HG03095 (cell line): ENCODE data around the gene SLC4A8.
A peak's percentile ranks its signal among the peaks of the same experiment; 100 is the strongest.

Experiments
- ATAC-seq: cut with Tn5 transposase; IDR thresholded peaks from one replicate; pipeline ENCODE4 v1.9.1; 2021; ENCODE audit warnings: moderate library complexity; ENCODE audit not compliant: unreplicated experiment

Gene SLC4A8

GRCh38 chr12:51395283-51396230 is 29.1 kb upstream of the SLC4A8 start:
- ATAC-seq, result peak; percentile 38

DNA sequence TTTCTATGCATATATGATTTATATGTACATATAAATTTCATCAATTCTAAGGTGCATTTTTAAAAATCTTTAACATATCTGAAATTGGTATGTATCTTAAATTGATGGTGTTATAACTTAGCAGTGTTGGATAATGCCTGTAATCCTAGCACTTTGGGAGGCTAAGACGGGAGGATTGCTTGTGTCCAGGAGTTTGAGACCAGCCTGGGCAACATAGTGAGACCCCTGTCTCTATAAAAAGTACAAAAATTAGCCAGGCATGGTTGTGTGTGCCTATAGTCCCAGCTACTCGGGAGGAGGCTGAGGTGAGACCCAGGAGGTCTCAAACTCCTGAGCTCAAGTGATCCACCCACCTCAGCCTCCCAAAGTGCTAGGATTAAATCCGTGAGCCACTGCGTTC is 27.0 kb upstream of the SLC4A8 start:
- no peak for ATAC-seq

DNA sequence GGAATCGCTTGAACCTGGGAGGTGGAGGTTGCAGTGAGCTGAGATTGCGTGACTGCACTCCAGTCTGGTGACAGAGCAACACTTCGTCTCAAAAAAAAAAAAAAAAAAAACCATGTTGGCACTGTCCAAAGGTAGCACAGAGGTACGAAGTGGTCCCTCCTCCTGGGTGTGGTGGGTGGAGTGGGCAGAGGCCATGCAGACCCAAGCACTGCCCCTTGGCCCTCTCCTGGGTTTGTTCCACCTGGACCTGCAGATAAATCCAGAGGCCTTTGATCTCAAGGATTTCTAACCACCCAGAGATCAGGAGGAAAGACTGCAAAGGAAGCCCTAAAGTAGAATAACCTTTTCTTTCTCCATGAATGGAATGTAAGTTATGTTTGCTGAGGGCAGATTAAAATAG is 24.7 kb upstream of the SLC4A8 start:
- no peak for ATAC-seq

DNA sequence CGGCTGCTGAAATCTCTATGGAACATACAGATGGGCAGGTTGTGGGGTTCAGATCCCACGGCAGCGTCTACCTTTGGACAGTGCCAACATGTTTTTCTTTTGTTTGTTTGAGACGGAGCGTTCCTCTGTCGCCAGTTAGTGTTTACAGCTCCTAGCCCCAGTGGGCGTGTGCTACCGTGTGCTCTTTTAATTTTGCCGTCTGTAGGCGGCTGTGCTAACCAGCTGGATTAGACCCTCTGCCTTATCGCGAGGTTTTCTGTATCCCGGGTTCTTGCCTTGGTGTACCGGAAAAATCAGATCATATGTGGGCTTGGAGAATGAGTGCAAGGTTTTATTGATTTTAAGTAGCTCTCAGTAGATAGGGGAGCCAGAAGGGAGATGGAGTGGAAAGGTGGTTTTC is 23.6 kb upstream of the SLC4A8 start:
- no peak for ATAC-seq

DNA sequence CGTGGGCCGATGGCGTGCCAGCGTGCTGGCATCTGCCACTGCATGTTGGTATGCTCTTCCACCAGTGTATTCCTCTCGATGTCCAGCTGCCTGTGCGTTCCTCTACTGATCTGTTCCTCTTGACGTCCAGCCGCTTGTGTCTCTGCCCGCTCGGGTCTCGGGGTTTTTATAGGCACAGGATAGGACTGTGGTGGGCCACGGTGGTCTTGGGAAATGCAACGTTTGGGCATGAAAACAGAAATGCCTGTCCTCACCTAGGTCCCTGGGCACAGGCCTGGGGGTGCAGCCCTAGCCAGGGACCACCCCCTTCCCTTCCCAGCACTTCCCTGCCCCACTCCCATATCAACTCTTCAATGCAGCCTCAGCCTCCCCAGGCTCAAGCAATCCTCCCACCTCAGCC is 23.1 kb upstream of the SLC4A8 start:
- no peak for ATAC-seq

DNA sequence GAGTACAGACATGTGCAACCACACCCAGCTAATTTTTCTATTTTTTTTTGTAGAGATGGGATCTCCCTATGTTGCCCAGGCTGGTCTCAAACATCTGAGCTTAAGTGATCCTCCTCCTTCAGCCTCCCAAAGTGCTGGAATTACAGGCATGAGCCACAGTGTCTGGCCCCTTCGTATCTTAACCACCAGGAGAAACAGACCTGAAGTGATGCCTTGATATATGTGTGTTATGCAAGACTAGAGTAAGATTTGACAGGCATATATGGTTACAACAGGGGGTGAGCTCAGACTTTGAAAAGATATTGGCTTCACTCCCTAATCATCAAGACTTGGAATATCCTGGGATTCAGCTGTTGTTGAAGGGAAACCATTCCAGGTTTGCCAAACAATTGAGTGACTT is 22.7 kb upstream of the SLC4A8 start:
- no peak for ATAC-seq

DNA sequence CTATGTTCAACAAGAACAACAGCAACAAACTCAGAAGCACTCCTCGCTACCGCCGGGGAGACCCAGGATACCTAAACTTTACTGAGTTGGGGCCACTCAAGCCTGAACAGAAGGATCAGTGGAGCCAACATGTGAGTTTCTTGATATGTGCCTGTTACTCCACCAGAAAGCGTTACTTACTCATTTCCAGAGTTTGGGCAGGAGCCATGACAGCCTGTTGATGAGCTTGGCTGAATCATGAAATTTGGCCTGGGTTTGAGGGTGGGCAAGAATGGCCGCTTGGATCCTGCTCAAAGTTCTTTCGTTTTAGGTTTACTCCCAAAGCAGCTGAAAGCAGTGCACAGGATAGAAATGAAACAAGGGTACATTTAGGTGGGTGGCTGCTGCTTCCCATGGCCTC is 21.5 kb upstream of the SLC4A8 start:
- no peak for ATAC-seq

- no peak for ATAC-seq
These were observed 20.9 kb upstream of the SLC4A8 start for GRCh38 chr12:51403681-51404136.

GRCh38 chr12:51404627-51405026 is 20.0 kb upstream of the SLC4A8 start:
- no peak for ATAC-seq

DNA sequence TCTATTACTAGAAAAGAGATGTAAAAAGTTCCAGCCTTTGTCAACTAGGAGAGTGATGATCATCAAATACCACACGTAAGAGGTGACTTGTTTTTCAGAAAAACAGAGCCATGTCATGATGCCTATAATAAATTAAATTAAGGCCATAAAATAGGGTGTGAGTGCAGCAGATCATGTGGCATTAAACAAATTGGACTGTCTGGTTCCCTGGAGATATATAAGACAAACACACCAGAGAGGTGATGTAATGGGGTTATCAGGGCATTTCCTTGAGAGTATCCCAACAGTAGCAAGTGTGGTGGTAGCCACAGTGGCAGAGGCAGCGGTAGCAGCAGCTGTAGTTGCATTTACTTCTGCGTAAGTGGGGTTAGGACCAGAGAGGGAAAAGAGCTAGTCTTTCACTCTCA is 18.8 kb upstream of the SLC4A8 start:
- ATAC-seq, result no peak

GRCh38 chr12:51406290-51406689 is 18.3 kb upstream of the SLC4A8 start:
- no peak for ATAC-seq

- ATAC-seq, result no peak
These were observed 17.8 kb upstream of the SLC4A8 start for GRCh38 chr12:51406859-51407258.

GRCh38 chr12:51407604-51408003 is 17.0 kb upstream of the SLC4A8 start:
- ATAC-seq, result no peak

DNA sequence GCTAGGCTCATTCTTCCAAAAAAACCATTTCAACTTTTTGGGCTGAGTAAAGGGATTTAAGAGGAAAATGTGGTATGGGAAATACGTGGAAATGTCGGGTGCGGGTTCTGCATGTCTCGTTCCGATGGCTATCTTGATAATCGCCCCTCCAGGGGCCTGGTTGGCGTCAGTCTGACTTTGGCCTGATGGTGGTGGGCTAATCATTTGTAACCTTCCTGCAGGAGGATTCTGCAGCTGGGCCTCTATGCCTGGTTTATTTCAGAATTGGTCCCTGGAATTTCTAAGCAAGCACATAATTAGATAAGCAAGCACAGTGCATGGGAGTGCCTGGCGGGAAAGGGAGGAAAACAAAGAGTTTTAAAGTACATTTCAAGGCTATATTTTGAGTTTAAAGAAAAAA is 14.8 kb upstream of the SLC4A8 start:
- no peak for ATAC-seq

DNA sequence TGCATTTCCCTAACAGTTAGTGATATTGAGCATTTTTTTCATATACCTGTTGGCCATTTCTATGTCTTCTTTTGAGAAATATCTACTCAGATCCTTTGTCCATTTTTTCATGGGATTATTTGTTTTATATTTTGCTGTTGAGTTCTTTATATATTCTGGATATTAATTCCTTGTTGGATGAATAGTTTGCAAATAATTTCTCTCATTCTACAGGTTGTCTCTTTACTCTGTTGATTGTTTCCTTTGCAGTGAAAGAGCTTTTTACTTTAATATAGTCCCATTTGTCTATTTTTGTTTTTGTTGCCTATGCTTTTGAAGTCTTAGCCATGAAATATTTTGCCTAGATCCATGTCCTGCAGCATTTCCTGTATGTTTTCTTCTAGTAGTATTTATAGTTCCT is 11.5 kb upstream of the SLC4A8 start:
- ATAC-seq, result no peak

DNA sequence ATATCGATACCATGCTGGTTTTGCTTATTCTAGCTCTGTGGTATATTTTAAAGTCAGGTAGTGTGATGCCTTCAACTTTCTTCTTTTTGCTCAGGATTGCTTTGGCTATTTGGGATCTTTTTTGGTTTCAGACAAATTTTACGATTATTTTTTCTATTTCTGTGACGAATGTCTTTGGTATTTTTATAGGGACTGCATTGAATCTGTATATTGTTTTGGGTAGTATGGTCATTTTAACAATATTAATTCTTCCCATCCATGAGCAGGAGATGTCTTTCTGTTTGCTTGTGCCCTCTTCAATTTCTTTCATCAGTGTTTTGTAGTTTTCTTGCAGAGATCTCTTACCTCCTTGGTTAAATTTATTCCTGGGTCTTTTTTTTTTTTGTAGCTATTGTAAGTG is 10.8 kb upstream of the SLC4A8 start:
- no peak for ATAC-seq

- no peak for ATAC-seq
These were observed 8.7 kb upstream of the SLC4A8 start for GRCh38 chr12:51415931-51416330.

DNA sequence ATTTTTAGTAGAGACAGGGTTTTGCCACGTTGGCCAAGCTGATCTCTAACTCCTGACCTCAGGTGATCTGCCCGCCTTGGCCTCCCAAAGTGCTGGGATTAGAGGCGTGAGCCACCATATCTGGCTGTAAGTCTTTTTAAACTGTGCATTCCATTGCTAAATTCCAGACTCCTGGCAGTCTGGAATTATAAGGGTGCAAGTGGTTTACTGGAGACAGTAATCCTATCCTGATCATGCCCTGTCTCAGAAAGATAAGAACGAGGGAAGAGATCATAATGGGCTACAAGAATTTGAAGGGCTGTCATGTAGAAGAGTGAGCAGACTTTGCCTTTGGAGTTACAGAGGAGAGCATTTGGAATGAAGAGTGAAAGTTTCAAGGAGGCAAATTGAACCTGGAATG is 6.8 kb upstream of the SLC4A8 start:
- no peak for ATAC-seq

GRCh38 chr12:51419425-51420193 is 5.0 kb upstream of the SLC4A8 start:
- ATAC-seq, result no peak

- no peak for ATAC-seq
These were observed 3.3 kb upstream of the SLC4A8 start for GRCh38 chr12:51421266-51421884.

- no peak for ATAC-seq
These were observed 453 bp upstream of the SLC4A8 start for GRCh38 chr12:51424094-51424661.
